GM12878 (cell line): ENCODE data around the gene FMN2.
"Not testable (repeated sequence)": the region's sequence is repeated elsewhere in the genome, so short reads cannot be mapped to it uniquely, and the experiment has no call there.

ENCODE experiments used
- ATF3 ChIP-seq: IDR thresholded peaks from 2 replicates; pipeline ENCODE4 v1.6.1; 2011; ENCODE audit warnings: low read depth, mild to moderate bottlenecking, low read length, moderate library complexity, borderline replicate concordance; ENCODE audit errors: extremely low read depth
- CHD2 ChIP-seq: IDR thresholded peaks from 2 replicates; pipeline ENCODE4 v1.6.1; 2011; ENCODE audit warnings: low read depth, low read length, improper control_type of control experiment, borderline replicate concordance
- CTCF ChIP-seq, 3 experiments: IDR thresholded peaks in 2 of 3; conservative IDR thresholded peaks in 1 of 3; 2 replicates each; pipeline ENCODE4 v1.5.1; 2011; ENCODE audit warnings: low read depth in 3 of 3, low read length in 3 of 3, mild to moderate bottlenecking in 3 of 3, control low read depth in 2 of 3, moderate library complexity in 2 of 3, inconsistent platforms in 1 of 3, mixed read lengths in 1 of 3; ENCODE audit not compliant: control insufficient read depth in 2 of 3, insufficient read depth in 1 of 3; ENCODE audit errors: extremely low read depth in 1 of 3
- E2F8 ChIP-seq: fragments of 450-650 bp; IDR thresholded peaks from 2 replicates; pipeline ENCODE4 v1.6.1; 2018; ENCODE audit warnings: mild to moderate bottlenecking, low read depth, moderate library complexity; ENCODE audit not compliant: partially characterized antibody
- EZH2 ChIP-seq: IDR thresholded peaks from 2 replicates; pipeline ENCODE4 v1.6.1; 2012; ENCODE audit warnings: low read depth, mild to moderate bottlenecking, control low read depth, inconsistent platforms, low read length, borderline replicate concordance; ENCODE audit not compliant: control insufficient read depth
- FOXM1 ChIP-seq: IDR thresholded peaks from 2 replicates; pipeline ENCODE4 v1.6.1; 2012; ENCODE audit warnings: low read depth, mild to moderate bottlenecking, inconsistent platforms, low read length, moderate library complexity
- IKZF2 ChIP-seq, 2 experiments: fragments of 450-650 bp; IDR thresholded peaks; 2 replicates each; pipeline ENCODE4 v1.6.1; 2017; ENCODE audit warnings: mild to moderate bottlenecking in 2 of 2, moderate library complexity in 2 of 2
- MEF2A ChIP-seq: IDR thresholded peaks from 2 replicates; pipeline ENCODE4 v1.6.1; 2011; ENCODE audit warnings: low read depth, mild to moderate bottlenecking, low read length, moderate library complexity; ENCODE audit not compliant: insufficient read depth
- POLR2A ChIP-seq: IDR thresholded peaks from 2 replicates; pipeline ENCODE4 v1.6.1; 2011; ENCODE audit warnings: low read depth, mild to moderate bottlenecking, low read length
- RAD21 ChIP-seq: IDR thresholded peaks from 2 replicates; pipeline ENCODE4 v1.6.1; 2011; ENCODE audit warnings: mild to moderate bottlenecking, low read depth, low read length, moderate library complexity; ENCODE audit not compliant: insufficient read depth
- RFX5 ChIP-seq: IDR thresholded peaks from 2 replicates; pipeline ENCODE4 v1.6.1; 2011; ENCODE audit warnings: low read depth, low read length, improper control_type of control experiment
- SP1 ChIP-seq: IDR thresholded peaks from one replicate; pipeline ENCODE4 v1.6.1; 2011; ENCODE audit warnings: low read depth, low read length
- STAT3 ChIP-seq: IDR thresholded peaks from 2 replicates; pipeline ENCODE4 v1.6.1; 2011; ENCODE audit warnings: low read depth, low read length, improper control_type of control experiment
- YY1 ChIP-seq: IDR thresholded peaks from 2 replicates; pipeline ENCODE4 v1.6.1; 2011; ENCODE audit warnings: low read depth, mild to moderate bottlenecking, low read length

GRCh38 chr1:240415011-240415410 lies 323.3 kb downstream of the FMN2 start:
- not testable (repeated sequence) for TF ChIP-seq YY1; CTCF (IDR thresholded peaks at IDR 0.05 in 2 of 3, conservative IDR thresholded peaks at IDR 0.05 in 1 of 3; ENCODE audit: control insufficient read depth in 2 of 3, extremely low read depth in 1 of 3, insufficient read depth in 1 of 3, low read depth in 3 of 3, low read length in 3 of 3); FOXM1; RFX5; SP1; POLR2A; ATF3; EZH2; IKZF2 (IDR thresholded peaks at IDR 0.05); STAT3; E2F8; MEF2A; RAD21; CHD2
